SK-N-SH (cell line): ENCODE data around the gene SEMA3D. TPM values are rescaled to one million over a fixed set of nuclear protein-coding genes. Genes with fewer than 3 reads are reported as not detected.
A peak's percentile ranks its signal among the peaks of the same experiment; 100 is the strongest.

Source experiments
- CTCF ChIA-PET: fragments of 300-600, 350-600 bp; formaldehyde crosslinking; extraction: SDS; loops from one replicate; lab custom pipeline; 2021; lab: Yijun Ruan, JAX
- POLR2A ChIA-PET: fragments of 350-600 bp; sonication (Branson Sonifier 250); formaldehyde crosslinking; extraction: SDS; loops from one replicate; lab custom pipeline; 2020; ENCODE audit warnings: antibody characterized with exemption, inconsistent platforms; lab: Yijun Ruan, JAX
- DNase-seq: peaks from one replicate; pipeline ENCODE4 v3.0.0; 2012
- H2AFZ ChIP-seq: fragments of 200-600 bp; sonication (generic); 2 replicates; pipeline ENCODE4 v1.8.1; 2016; ENCODE audit warnings: antibody characterized with exemption, mild to moderate bottlenecking, low read depth
- H3F3A ChIP-seq: fragments of 200-600 bp; sonication (generic); replicated peaks from 2 replicates; pipeline ENCODE3; 2016; ENCODE audit warnings: antibody characterized with exemption, mild to moderate bottlenecking; ENCODE audit not compliant: insufficient read depth
- H3K27ac ChIP-seq, 2 experiments: fragments of 200-500 bp in 1 of 2; fragments of 200-600 bp in 1 of 2; sonication (Bioruptor generic) in 1 of 2; sonication (generic), shearing (Covaris generic) in 1 of 2; 2 replicates each; pipeline versions ENCODE4 v1.5.1 to v1.6.1; 2014 to 2016; ENCODE audit warnings: low read depth in 2 of 2, inconsistent platforms in 1 of 2, low read length in 1 of 2, mild to moderate bottlenecking in 1 of 2, mixed read lengths in 1 of 2
- H3K27me3 ChIP-seq: fragments of 200-600 bp; sonication (generic), shearing (Covaris generic); 2 replicates; pipeline ENCODE4 v1.6.1; 2016; ENCODE audit warnings: mixed run types; ENCODE audit not compliant: insufficient read depth
- H3K36me3 ChIP-seq, 2 experiments: fragments of 200-500 bp in 1 of 2; fragments of 200-600 bp in 1 of 2; sonication (Bioruptor generic) in 1 of 2; sonication (generic) in 1 of 2; replicated peaks in 1 of 2; 2 replicates each; pipeline versions ENCODE3 to v1.5.1; 2014 to 2016; ENCODE audit warnings: low read length in 1 of 2, mild to moderate bottlenecking in 1 of 2; ENCODE audit not compliant: insufficient read depth in 2 of 2, control insufficient read depth in 1 of 2
- H3K4me1 ChIP-seq, 2 experiments: fragments of 200-500 bp in 1 of 2; fragments of 200-600 bp in 1 of 2; sonication (Bioruptor generic) in 1 of 2; sonication (generic), shearing (Covaris generic) in 1 of 2; 2 replicates each; pipeline versions ENCODE4 v1.5.1 to v1.6.1; 2014 to 2016; ENCODE audit warnings: low read depth in 1 of 2, low read length in 1 of 2, mixed run types in 1 of 2; ENCODE audit not compliant: insufficient read depth in 2 of 2, control insufficient read depth in 1 of 2
- H3K4me2 ChIP-seq: fragments of 200-600 bp; sonication (generic), shearing (Covaris generic); 2 replicates; pipeline ENCODE4 v1.6.1; 2017; ENCODE audit warnings: mixed run types
- H3K4me3 ChIP-seq, 2 experiments: fragments of 200-500 bp in 1 of 2; fragments of 200-600 bp in 1 of 2; sonication (Bioruptor generic) in 1 of 2; sonication (generic), shearing (Covaris generic) in 1 of 2; 2 replicates each; pipeline versions ENCODE4 v1.5.1 to v1.8.1; 2014 to 2016; ENCODE audit warnings: low read depth in 2 of 2, inconsistent platforms in 1 of 2, low read length in 1 of 2, mild to moderate bottlenecking in 1 of 2, mixed read lengths in 1 of 2, moderate library complexity in 1 of 2
- H3K79me2 ChIP-seq: fragments of 200-600 bp; sonication (generic); 2 replicates; pipeline ENCODE4 v1.8.1; 2017; ENCODE audit warnings: mild to moderate bottlenecking; ENCODE audit not compliant: insufficient read depth
- H3K9ac ChIP-seq: fragments of 200-600 bp; sonication (generic); 2 replicates; pipeline ENCODE4 v1.6.1; 2017; ENCODE audit warnings: mixed run types
- H3K9me2 ChIP-seq: fragments of 200-600 bp; sonication (generic); 2 replicates; pipeline ENCODE4 v1.6.1; 2017; ENCODE audit warnings: mixed run types
- H3K9me3 ChIP-seq: fragments of 200-600 bp; sonication (generic); 2 replicates; pipeline ENCODE4 v1.6.1; 2017; ENCODE audit warnings: mixed run types, mild to moderate bottlenecking, moderate library complexity
- H4K20me1 ChIP-seq: fragments of 200-600 bp; sonication (generic); 2 replicates; pipeline ENCODE4 v1.6.1; 2017; ENCODE audit warnings: mild to moderate bottlenecking, mixed run types; ENCODE audit not compliant: insufficient read depth
- CHD2 ChIP-seq: fragments of 150-350 bp; IDR thresholded peaks from 2 replicates; pipeline ENCODE4 v1.6.1; 2018; ENCODE audit warnings: low read length; ENCODE audit not compliant: partially characterized antibody
- ELF1 ChIP-seq: IDR thresholded peaks from 2 replicates; pipeline ENCODE4 v1.4.0; 2012
- FOSL2 ChIP-seq: IDR thresholded peaks from 2 replicates; pipeline ENCODE4 v1.4.0; 2012; ENCODE audit warnings: low read depth, mild to moderate bottlenecking, moderate library complexity, borderline replicate concordance
- GABPA ChIP-seq: IDR thresholded peaks from 2 replicates; pipeline ENCODE4 v1.4.0; 2012; ENCODE audit warnings: low read depth, mild to moderate bottlenecking
- GATA2 ChIP-seq: sonication (generic); formaldehyde crosslinking; IDR thresholded peaks from 2 replicates; pipeline ENCODE4 v1.5.0; 2020; ENCODE audit warnings: mild to moderate bottlenecking, missing genetic modification reagents
- JUND ChIP-seq: IDR thresholded peaks from 2 replicates; pipeline ENCODE4 v1.4.0; 2012
- MEF2A ChIP-seq: IDR thresholded peaks from 2 replicates; pipeline ENCODE4 v1.4.0; 2012; ENCODE audit warnings: low read depth, borderline replicate concordance
- MXI1 ChIP-seq: IDR thresholded peaks from 2 replicates; pipeline ENCODE4 v1.6.1; 2012; ENCODE audit warnings: mild to moderate bottlenecking, low read depth, low read length, improper control_type of control experiment
- NFIC ChIP-seq: IDR thresholded peaks from 2 replicates; pipeline ENCODE4 v1.4.0; 2012; ENCODE audit warnings: borderline replicate concordance
- NRF1 ChIP-seq: IDR thresholded peaks from 2 replicates; pipeline ENCODE4 v1.6.1; 2012; ENCODE audit warnings: low read depth, mild to moderate bottlenecking, low read length
- RAD21 ChIP-seq: IDR thresholded peaks from 2 replicates; pipeline ENCODE4 v1.6.1; 2012; ENCODE audit warnings: mild to moderate bottlenecking, low read length
- RCOR1 ChIP-seq: fragments of 150-350 bp; IDR thresholded peaks from 2 replicates; pipeline ENCODE4 v1.6.1; 2017; ENCODE audit warnings: antibody characterized with exemption, low read length
- RFX5 ChIP-seq: IDR thresholded peaks from 2 replicates; pipeline ENCODE4 v1.6.1; 2012; ENCODE audit warnings: mild to moderate bottlenecking, improper control_type of control experiment, low read length
- RXRA ChIP-seq: IDR thresholded peaks from 2 replicates; pipeline ENCODE4 v1.4.0; 2012; ENCODE audit warnings: low read depth, mild to moderate bottlenecking, borderline replicate concordance
- TAF1 ChIP-seq: IDR thresholded peaks from 2 replicates; pipeline ENCODE4 v1.6.1; 2012; ENCODE audit warnings: low read depth, mild to moderate bottlenecking, low read length, moderate library complexity, borderline replicate concordance
- TCF12 ChIP-seq: IDR thresholded peaks from 2 replicates; pipeline ENCODE4 v1.4.0; 2012
- YY1 ChIP-seq: IDR thresholded peaks from 2 replicates; pipeline ENCODE4 v1.4.0; 2012; ENCODE audit warnings: low read depth, mild to moderate bottlenecking
- WGBS: methylation state at CpG from one replicate; pipeline ENCODE4 v1.1.6; 2017; ENCODE audit warnings: low lambda C conversion rate; 5-methylcytosine and 5-hydroxymethylcytosine counted together
- polyA plus RNA-seq, 3 experiments: library from polyadenylated mRNA; depleted of rRNA; stranded (reverse); fragments of >200 nt; gene quantifications; 2 replicates each; pipeline ENCODE4 v1.2.3, GENCODE V29; 2012
- TF ChIP-seq, protein P1 (sequence below): IDR thresholded peaks from 2 replicates; pipeline ENCODE4 v1.6.1; 2012; ENCODE audit warnings: mild to moderate bottlenecking, low read depth, low read length, moderate library complexity
- TF ChIP-seq, protein P2 (sequence below): IDR thresholded peaks from 2 replicates; pipeline ENCODE4 v1.4.0; 2012; ENCODE audit warnings: low read depth
- TF ChIP-seq, protein P3 (sequence below): IDR thresholded peaks from 2 replicates; pipeline ENCODE4 v1.4.0; 2012; ENCODE audit warnings: low read depth, borderline replicate concordance
- TF ChIP-seq, protein P4 (sequence below): fragments of 200-600 bp; sonication (generic); IDR thresholded peaks from 2 replicates; pipeline ENCODE4 v1.6.1; 2017; ENCODE audit warnings: antibody characterized with exemption, mild to moderate bottlenecking, moderate library complexity

The SEMA3D gene
- polyA plus RNA-seq, 1 of the 3 experiments (the other 2 are of a cell fraction): 30.1 TPM

DNA sequence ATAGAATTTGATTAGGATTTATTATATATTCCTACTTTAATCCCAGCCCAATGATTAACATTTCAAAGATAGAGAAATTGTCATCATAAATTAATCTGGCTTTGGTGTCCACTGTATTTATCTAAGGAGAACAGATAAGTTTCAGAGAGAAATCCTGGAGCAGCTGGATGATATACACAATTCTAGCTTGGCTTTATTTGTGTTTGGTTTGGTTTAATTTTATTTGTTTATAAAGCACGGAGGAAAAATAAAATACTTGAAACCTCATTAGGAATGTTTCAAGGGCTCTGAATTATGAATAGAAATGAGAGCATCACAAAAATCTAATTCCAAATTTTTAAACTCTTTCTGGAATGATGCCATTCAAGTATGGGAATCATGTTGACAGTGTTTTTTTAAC is 42.1 kb downstream of the SEMA3D start (continued):
- TF ChIP-seq, protein P1, sequence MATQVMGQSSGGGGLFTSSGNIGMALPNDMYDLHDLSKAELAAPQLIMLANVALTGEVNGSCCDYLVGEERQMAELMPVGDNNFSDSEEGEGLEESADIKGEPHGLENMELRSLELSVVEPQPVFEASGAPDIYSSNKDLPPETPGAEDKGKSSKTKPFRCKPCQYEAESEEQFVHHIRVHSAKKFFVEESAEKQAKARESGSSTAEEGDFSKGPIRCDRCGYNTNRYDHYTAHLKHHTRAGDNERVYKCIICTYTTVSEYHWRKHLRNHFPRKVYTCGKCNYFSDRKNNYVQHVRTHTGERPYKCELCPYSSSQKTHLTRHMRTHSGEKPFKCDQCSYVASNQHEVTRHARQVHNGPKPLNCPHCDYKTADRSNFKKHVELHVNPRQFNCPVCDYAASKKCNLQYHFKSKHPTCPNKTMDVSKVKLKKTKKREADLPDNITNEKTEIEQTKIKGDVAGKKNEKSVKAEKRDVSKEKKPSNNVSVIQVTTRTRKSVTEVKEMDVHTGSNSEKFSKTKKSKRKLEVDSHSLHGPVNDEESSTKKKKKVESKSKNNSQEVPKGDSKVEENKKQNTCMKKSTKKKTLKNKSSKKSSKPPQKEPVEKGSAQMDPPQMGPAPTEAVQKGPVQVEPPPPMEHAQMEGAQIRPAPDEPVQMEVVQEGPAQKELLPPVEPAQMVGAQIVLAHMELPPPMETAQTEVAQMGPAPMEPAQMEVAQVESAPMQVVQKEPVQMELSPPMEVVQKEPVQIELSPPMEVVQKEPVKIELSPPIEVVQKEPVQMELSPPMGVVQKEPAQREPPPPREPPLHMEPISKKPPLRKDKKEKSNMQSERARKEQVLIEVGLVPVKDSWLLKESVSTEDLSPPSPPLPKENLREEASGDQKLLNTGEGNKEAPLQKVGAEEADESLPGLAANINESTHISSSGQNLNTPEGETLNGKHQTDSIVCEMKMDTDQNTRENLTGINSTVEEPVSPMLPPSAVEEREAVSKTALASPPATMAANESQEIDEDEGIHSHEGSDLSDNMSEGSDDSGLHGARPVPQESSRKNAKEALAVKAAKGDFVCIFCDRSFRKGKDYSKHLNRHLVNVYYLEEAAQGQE: no peak
- TF ChIP-seq GABPA: no peak
- TF ChIP-seq GATA2 (CRISPR knock-in tag): no peak
- TF ChIP-seq, all 33 proteins: peak for 0

DNA sequence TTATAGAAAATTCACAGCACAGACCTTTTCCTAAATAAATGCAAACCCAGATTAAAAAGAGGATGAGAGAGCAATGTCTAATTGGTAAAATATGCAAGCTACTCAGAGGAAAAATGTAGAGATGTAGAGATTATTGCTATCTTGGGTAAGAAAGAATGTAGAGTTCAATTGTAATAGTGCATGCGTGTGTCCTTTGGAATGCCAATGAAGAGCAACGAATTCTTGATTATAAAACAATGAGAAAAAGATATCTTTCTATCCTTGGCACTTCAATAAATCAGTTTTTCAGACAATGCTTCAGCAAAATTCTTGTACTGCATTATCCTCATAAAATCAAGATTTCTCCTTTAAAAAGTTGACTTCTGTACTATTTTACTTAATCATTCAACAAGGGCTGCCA is 50.9 kb downstream of the SEMA3D start:
- CTCF ChIA-PET: interaction anchor here (1.6 kb wide), 1 partner anchor 51 kb away, joined by 4 read pairs; the partner anchor contains the start of gene SEMA3D
- H3K4me3 ChIP-seq: no peak overlapping the region
- DNase-seq: no peak
- 7% methylated on average over 2 of the region's 2 CpGs for WGBS
- H3K9me2 ChIP-seq: no peaks in the 10 kb centered on the region
- peak overlapping the region; percentile 51; the same call in 1 of the 2 replicates for H3K9ac ChIP-seq
- H3K27me3 ChIP-seq: no peaks in the 10 kb centered on the region
- no peaks in the 10 kb centered on the region for H3K79me2 ChIP-seq
- H4K20me1 ChIP-seq: no peaks in the 10 kb centered on the region
- POLR2A ChIA-PET: no interaction called here
- H2AFZ ChIP-seq: no peak overlapping the region
- H3K4me2 ChIP-seq: peak overlapping the region; percentile 52; the same call in 1 of the 2 replicates
- H3K36me3 ChIP-seq: peaks cover 0 to 3% of the 10 kb centered on the region in 2 experiments
- H3K9me3 ChIP-seq: no peaks in the 10 kb centered on the region
- peaks cover 21% of the 10 kb centered on the region for H3F3A ChIP-seq
- H3K27ac ChIP-seq: peak overlapping the region; percentile 85 to 87; a peak in 3 of 4 replicates
- peaks cover 2 to 8% of the 10 kb centered on the region in 2 experiments; a peak in 2 of 4 replicates for H3K4me1 ChIP-seq
- peak; percentile 100 for TF ChIP-seq JUND
- TF ChIP-seq TAF1: no peak
- TF ChIP-seq GATA2 (CRISPR knock-in tag): no peak
- TF ChIP-seq FOSL2: peak; percentile 97
- TF ChIP-seq ELF1: peak; percentile 49; the same call in 1 of the 2 replicates
- no peak for TF ChIP-seq CHD2
- TF ChIP-seq YY1: peak; percentile 64; the same call in 1 of the 2 replicates
- TF ChIP-seq RCOR1: no peak
- no peak for TF ChIP-seq NRF1
- peak; percentile 94 for TF ChIP-seq NFIC
- peak; percentile 90; the same call in 1 of the 2 replicates for TF ChIP-seq RXRA
- TF ChIP-seq, protein P1: no peak
- peak; percentile 99 for TF ChIP-seq TCF12
- peak; percentile 91 for TF ChIP-seq MEF2A
- TF ChIP-seq, protein P2, sequence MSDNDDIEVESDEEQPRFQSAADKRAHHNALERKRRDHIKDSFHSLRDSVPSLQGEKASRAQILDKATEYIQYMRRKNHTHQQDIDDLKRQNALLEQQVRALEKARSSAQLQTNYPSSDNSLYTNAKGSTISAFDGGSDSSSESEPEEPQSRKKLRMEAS: peak; percentile 48
- no peak for TF ChIP-seq RFX5
- no peak for TF ChIP-seq MXI1
- no peak for TF ChIP-seq RAD21
- TF ChIP-seq, protein P3, sequence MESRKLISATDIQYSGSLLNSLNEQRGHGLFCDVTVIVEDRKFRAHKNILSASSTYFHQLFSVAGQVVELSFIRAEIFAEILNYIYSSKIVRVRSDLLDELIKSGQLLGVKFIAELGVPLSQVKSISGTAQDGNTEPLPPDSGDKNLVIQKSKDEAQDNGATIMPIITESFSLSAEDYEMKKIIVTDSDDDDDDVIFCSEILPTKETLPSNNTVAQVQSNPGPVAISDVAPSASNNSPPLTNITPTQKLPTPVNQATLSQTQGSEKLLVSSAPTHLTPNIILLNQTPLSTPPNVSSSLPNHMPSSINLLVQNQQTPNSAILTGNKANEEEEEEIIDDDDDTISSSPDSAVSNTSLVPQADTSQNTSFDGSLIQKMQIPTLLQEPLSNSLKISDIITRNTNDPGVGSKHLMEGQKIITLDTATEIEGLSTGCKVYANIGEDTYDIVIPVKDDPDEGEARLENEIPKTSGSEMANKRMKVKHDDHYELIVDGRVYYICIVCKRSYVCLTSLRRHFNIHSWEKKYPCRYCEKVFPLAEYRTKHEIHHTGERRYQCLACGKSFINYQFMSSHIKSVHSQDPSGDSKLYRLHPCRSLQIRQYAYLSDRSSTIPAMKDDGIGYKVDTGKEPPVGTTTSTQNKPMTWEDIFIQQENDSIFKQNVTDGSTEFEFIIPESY: peak; percentile 84
- TF ChIP-seq GABPA: peak; percentile 37; the same call in 1 of the 2 replicates
- TF ChIP-seq, protein P4, sequence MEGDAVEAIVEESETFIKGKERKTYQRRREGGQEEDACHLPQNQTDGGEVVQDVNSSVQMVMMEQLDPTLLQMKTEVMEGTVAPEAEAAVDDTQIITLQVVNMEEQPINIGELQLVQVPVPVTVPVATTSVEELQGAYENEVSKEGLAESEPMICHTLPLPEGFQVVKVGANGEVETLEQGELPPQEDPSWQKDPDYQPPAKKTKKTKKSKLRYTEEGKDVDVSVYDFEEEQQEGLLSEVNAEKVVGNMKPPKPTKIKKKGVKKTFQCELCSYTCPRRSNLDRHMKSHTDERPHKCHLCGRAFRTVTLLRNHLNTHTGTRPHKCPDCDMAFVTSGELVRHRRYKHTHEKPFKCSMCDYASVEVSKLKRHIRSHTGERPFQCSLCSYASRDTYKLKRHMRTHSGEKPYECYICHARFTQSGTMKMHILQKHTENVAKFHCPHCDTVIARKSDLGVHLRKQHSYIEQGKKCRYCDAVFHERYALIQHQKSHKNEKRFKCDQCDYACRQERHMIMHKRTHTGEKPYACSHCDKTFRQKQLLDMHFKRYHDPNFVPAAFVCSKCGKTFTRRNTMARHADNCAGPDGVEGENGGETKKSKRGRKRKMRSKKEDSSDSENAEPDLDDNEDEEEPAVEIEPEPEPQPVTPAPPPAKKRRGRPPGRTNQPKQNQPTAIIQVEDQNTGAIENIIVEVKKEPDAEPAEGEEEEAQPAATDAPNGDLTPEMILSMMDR: no peak
